DMS114 treated with DMSO at 0.1 percent for 48 hours (cell line): ENCODE measurements around the gene OBI1.
"Not testable (repeated sequence)": the region's sequence is repeated elsewhere in the genome, so short reads cannot be mapped to it uniquely, and the experiment has no call there.

ENCODE experiments used
- DNase-seq: peaks from one replicate; lab custom pipeline; 2025; ENCODE audit not compliant: unreplicated experiment; lab: John Stamatoyannopoulos, UW

OBI1 gene

GRCh38 chr13:78649997-78650716 lies 8.8 kb downstream of the OBI1 start:
- DNase-seq: no peak

GRCh38 chr13:78647109-78647678 lies 11.8 kb downstream of the OBI1 start:
- DNase-seq: not testable (repeated sequence)

- no peak for DNase-seq
Observed at GRCh38 chr13:78638216-78638615, 20.7 kb downstream of the OBI1 start.

GRCh38 chr13:78636495-78636894 lies 22.5 kb downstream of the OBI1 start:
- no peak for DNase-seq

- DNase-seq: no peak
Observed at GRCh38 chr13:78632996-78633395, 26.0 kb downstream of the OBI1 start.

GRCh38 chr13:78631077-78631476 lies 27.9 kb downstream of the OBI1 start:
- DNase-seq: no peak

GRCh38 chr13:78630511-78630910 lies 28.4 kb downstream of the OBI1 start:
- no peak for DNase-seq

GRCh38 chr13:78625384-78625783 lies 33.6 kb downstream of the OBI1 start:
- no peak for DNase-seq

- no peak for DNase-seq
Observed at GRCh38 chr13:78623132-78623531, 35.8 kb downstream of the OBI1 start.

GRCh38 chr13:78620936-78621470 lies 38.0 kb downstream of the OBI1 start:
- DNase-seq: no peak

- no peak for DNase-seq
Observed at GRCh38 chr13:78618411-78618810, 40.5 kb downstream of the OBI1 start.

- no peak for DNase-seq
Observed at GRCh38 chr13:78611040-78611439, 47.9 kb downstream of the OBI1 start.

GRCh38 chr13:78610381-78610883 lies 48.5 kb downstream of the OBI1 start:
- DNase-seq: no peak

GRCh38 chr13:78609464-78610205 lies 49.3 kb downstream of the OBI1 start:
- DNase-seq: no peak

- DNase-seq: no peak
Observed at GRCh38 chr13:78608688-78609463, 50.1 kb downstream of the OBI1 start.

- DNase-seq: no peak
Observed at GRCh38 chr13:78608252-78608687, 50.7 kb downstream of the OBI1 start.

GRCh38 chr13:78607409-78608251 lies 51.3 kb downstream of the OBI1 start:
- no peak for DNase-seq

- DNase-seq: no peak
Observed at GRCh38 chr13:78606471-78607408, 52.2 kb downstream of the OBI1 start.
